ENCODE results near the gene SLC25A23. TPM values are rescaled to one million over a fixed set of nuclear protein-coding genes. Genes with fewer than 3 reads are reported as not detected.

SLC25A23 gene
- total and polyA plus RNA-seq, 9 of the 15 experiments (the other 6 are each of a cell fraction or from before 2014, with no cell fraction given) = 6.1 to 72.0 (median 26.6) TPM

GRCh38 chr19:6481541-6482342, 22.1 kb upstream of the SLC25A23 start, which contains the start of gene DENND1C (continued):
- peak; percentile 90 for TF ChIP-seq CTCFL (IDR thresholded peaks at IDR 0.05; ENCODE audit: borderline replicate concordance, insufficient read depth, low read depth, low read length, poor library complexity, severe bottlenecking)
- no peak for TF ChIP-seq CHCHD3 (CRISPR knock-in tag; IDR thresholded peaks at IDR 0.05)
- no peak for TF ChIP-seq ZNF780A (CRISPR knock-in tag; IDR thresholded peaks at IDR 0.05)
- TF ChIP-seq MLLT1 (IDR thresholded peaks at IDR 0.05) = no peak
- no peak for TF ChIP-seq ATF1 (CRISPR knock-in tag; IDR thresholded peaks at IDR 0.05)
- TF ChIP-seq ATF1 (tag; IDR thresholded peaks at IDR 0.05) = peak; percentile 26; the same call in 1 of the 2 replicates
- no peak for TF ChIP-seq MAX (CRISPR knock-in tag; IDR thresholded peaks at IDR 0.05)
- TF ChIP-seq UBTF (IDR thresholded peaks at IDR 0.05; ENCODE audit: borderline replicate concordance in 1 of 2, low read depth in 2 of 2, low read length in 2 of 2) = no peak
- no peak for TF ChIP-seq TRIM28 (IDR thresholded peaks at IDR 0.05)
- TF ChIP-seq IRF9 (tag; IDR thresholded peaks at IDR 0.05) = no peak
- peak; percentile 86 for TF ChIP-seq VEZF1 (CRISPR knock-in tag; IDR thresholded peaks at IDR 0.05)
- TF ChIP-seq ZNF551 (CRISPR knock-in tag; IDR thresholded peaks at IDR 0.05) = no peak
- 0 out of 2 replicates have a peak, but pooled peaks have one; percentile 17 for TF ChIP-seq NBN (IDR thresholded peaks at IDR 0.05; ENCODE audit: low read depth)
- TF ChIP-seq ZNF436 (CRISPR knock-in tag; IDR thresholded peaks at IDR 0.05) = no peak
- TF ChIP-seq ZFX (CRISPR knock-in tag; IDR thresholded peaks at IDR 0.05) = no peak
- no peak for TF ChIP-seq ZNF444 (CRISPR knock-in tag; IDR thresholded peaks at IDR 0.05)
- no peak for TF ChIP-seq TAL1 (IDR thresholded peaks at IDR 0.05)
- TF ChIP-seq RAD21 (CRISPR knock-in tag; conservative IDR thresholded peaks at IDR 0.05 in 1 of 2, IDR thresholded peaks at IDR 0.05 in 1 of 2) = peak; percentile 56 to 80

Data from K562 (cell line).